Esophagus squamous epithelium (tissue), 4 donors: ENCODE measurements around the gene ARAF.

Experiments used
- POLR2A ChIP-seq, 4 donors: fragments of 450-650 bp; IDR thresholded peaks; one replicate each; pipeline ENCODE4 v1.6.1; 2017; ENCODE audit warnings: antibody characterized with exemption in 4 of 4, mild to moderate bottlenecking in 4 of 4, moderate library complexity in 3 of 4
- TF ChIP-seq, protein P1 (sequence below), 6 experiments: fragments of 450-650 bp in 4 of 6; fragments of 200-600 bp in 2 of 6; sonication (generic) in 2 of 6; IDR thresholded peaks; one replicate each; pipeline ENCODE4 v1.5.1; 2016 to 2019; ENCODE audit warnings: antibody characterized with exemption in 6 of 6, mild to moderate bottlenecking in 4 of 6, moderate library complexity in 4 of 6

DNA sequence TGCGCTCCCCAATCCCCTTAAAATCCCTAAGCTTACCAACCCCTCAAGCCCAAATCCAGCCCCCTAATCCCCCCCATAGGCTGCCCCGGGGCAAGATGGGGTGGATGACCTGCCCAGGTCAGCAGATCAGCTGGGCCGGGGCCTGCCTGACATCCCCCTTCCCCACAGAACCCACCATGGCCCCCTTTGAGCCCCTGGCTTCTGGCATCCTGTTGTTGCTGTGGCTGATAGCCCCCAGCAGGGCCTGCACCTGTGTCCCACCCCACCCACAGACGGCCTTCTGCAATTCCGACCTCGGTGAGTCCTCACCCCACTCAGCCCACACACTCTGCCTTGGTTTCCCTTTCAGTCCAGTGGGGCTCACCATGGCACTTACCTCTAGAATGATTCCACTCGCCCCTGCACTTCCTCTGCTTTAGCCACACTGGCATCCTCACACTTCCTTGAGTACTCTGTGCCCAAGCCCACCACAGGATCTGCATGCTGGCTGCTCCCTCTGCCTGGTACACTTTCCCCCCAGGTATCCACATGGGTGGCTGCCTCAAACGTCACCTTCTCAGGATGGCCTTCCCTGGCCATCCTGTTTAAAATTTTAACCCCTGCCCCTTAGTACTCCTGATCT, 22.3 kb downstream of the ARAF start:
- no peak for TF ChIP-seq POLR2A (IDR thresholded peaks at IDR 0.05)
- TF ChIP-seq, protein P1, sequence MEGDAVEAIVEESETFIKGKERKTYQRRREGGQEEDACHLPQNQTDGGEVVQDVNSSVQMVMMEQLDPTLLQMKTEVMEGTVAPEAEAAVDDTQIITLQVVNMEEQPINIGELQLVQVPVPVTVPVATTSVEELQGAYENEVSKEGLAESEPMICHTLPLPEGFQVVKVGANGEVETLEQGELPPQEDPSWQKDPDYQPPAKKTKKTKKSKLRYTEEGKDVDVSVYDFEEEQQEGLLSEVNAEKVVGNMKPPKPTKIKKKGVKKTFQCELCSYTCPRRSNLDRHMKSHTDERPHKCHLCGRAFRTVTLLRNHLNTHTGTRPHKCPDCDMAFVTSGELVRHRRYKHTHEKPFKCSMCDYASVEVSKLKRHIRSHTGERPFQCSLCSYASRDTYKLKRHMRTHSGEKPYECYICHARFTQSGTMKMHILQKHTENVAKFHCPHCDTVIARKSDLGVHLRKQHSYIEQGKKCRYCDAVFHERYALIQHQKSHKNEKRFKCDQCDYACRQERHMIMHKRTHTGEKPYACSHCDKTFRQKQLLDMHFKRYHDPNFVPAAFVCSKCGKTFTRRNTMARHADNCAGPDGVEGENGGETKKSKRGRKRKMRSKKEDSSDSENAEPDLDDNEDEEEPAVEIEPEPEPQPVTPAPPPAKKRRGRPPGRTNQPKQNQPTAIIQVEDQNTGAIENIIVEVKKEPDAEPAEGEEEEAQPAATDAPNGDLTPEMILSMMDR (IDR thresholded peaks at IDR 0.05) = no peak
